ENCODE data around the gene FALEC. TPM values are rescaled to one million over a fixed set of nuclear protein-coding genes. Genes with fewer than 3 reads are reported as not detected.
A peak's percentile ranks its signal among the peaks of the same experiment; 100 is the strongest.

FALEC gene
- total and polyA plus RNA-seq, 9 of the 15 experiments (the other 6 are each of a cell fraction or from before 2014, with no cell fraction given) = 0.15 to 1.8 (median 0.53) TPM; not detected in 5

DNA sequence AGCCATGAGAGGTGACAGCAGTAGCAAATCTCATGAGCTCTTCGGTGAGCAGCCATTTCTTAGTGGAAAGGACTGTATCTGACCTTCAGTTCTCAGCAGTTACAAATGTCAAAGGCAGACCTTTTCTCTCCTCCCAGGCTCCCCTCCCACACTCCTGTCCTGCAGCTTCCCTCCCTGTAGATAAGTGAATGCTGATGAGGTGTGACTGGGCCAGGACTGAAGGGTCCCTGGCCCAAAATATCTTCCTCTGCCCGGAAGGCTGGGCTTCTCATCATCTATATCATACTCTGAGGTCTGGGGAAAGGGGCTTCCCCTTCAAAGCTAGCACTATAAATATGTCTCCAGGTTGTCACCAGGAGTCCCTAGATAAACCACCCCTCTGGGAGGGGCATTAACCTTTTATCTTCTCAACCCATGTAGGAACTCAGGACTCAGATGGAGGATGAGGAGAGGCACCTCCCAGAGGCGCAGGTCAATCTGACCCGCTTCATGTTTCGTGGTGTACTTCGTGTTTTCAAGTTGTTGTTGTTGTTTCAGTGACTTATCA is 30.0 kb downstream of the FALEC start (continued):
- peak in 2 of 3 experiments; percentile 21 to 87 for TF ChIP-seq YY1 (IDR thresholded peaks at IDR 0.05; ENCODE audit: borderline replicate concordance in 1 of 3, control insufficient read depth in 1 of 3, extremely low read depth in 1 of 3, insufficient read depth in 3 of 3, insufficient read length in 1 of 3, insufficient replicate concordance in 2 of 3, low read depth in 1 of 3, low read length in 2 of 3)
- no peak for TF ChIP-seq BRD4 (IDR thresholded peaks at IDR 0.05)
- no peak for TF ChIP-seq ZNF551 (CRISPR knock-in tag; IDR thresholded peaks at IDR 0.05)
- peak; percentile 95 for TF ChIP-seq NBN (IDR thresholded peaks at IDR 0.05; ENCODE audit: low read depth)
- TF ChIP-seq KLF10 (CRISPR knock-in tag; IDR thresholded peaks at IDR 0.05) = no peak
- TF ChIP-seq, protein P1, sequence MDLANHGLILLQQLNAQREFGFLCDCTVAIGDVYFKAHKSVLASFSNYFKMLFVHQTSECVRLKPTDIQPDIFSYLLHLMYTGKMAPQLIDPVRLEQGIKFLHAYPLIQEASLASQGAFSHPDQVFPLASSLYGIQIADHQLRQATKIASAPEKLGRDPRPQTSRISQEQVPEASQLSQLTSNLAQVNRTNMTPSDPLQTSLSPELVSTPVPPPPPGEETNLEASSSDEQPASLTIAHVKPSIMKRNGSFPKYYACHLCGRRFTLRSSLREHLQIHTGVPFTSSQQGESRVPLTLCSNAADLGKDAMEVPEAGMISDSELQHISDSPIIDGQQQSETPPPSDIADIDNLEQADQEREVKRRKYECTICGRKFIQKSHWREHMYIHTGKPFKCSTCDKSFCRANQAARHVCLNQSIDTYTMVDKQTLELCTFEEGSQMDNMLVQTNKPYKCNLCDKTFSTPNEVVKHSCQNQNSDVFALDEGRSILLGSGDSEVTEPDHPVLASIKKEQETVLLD (IDR thresholded peaks at IDR 0.05) = peak; percentile 84
- no peak for TF ChIP-seq CHD1 (IDR thresholded peaks at IDR 0.05; ENCODE audit: low read length)
- 0 out of 2 replicates have a peak, but pooled peaks have one; percentile 40 for TF ChIP-seq ZBED1 (IDR thresholded peaks at IDR 0.05)
- TF ChIP-seq, protein P2, sequence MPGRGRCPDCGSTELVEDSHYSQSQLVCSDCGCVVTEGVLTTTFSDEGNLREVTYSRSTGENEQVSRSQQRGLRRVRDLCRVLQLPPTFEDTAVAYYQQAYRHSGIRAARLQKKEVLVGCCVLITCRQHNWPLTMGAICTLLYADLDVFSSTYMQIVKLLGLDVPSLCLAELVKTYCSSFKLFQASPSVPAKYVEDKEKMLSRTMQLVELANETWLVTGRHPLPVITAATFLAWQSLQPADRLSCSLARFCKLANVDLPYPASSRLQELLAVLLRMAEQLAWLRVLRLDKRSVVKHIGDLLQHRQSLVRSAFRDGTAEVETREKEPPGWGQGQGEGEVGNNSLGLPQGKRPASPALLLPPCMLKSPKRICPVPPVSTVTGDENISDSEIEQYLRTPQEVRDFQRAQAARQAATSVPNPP (IDR thresholded peaks at IDR 0.05; ENCODE audit: borderline replicate concordance, insufficient read depth, insufficient read length) = no peak
- peak; percentile 87 for TF ChIP-seq MTA1 (IDR thresholded peaks at IDR 0.05; ENCODE audit: borderline replicate concordance)
- TF ChIP-seq PRMT5 (CRISPR knock-in tag; IDR thresholded peaks at IDR 0.05) = no peak
- peak; percentile 98 for TF ChIP-seq SMARCA4 (IDR thresholded peaks at IDR 0.05)
- TF ChIP-seq TCF3 (CRISPR knock-in tag; IDR thresholded peaks at IDR 0.05) = peak; percentile 98
- TF ChIP-seq, protein P3, sequence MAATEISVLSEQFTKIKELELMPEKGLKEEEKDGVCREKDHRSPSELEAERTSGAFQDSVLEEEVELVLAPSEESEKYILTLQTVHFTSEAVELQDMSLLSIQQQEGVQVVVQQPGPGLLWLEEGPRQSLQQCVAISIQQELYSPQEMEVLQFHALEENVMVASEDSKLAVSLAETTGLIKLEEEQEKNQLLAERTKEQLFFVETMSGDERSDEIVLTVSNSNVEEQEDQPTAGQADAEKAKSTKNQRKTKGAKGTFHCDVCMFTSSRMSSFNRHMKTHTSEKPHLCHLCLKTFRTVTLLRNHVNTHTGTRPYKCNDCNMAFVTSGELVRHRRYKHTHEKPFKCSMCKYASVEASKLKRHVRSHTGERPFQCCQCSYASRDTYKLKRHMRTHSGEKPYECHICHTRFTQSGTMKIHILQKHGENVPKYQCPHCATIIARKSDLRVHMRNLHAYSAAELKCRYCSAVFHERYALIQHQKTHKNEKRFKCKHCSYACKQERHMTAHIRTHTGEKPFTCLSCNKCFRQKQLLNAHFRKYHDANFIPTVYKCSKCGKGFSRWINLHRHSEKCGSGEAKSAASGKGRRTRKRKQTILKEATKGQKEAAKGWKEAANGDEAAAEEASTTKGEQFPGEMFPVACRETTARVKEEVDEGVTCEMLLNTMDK (IDR thresholded peaks at IDR 0.05; ENCODE audit: borderline replicate concordance, insufficient read depth, low read depth, low read length, poor library complexity, severe bottlenecking) = no peak
- TF ChIP-seq DMBX1 (CRISPR knock-in tag; IDR thresholded peaks at IDR 0.05; ENCODE audit: borderline replicate concordance) = 0 out of 2 replicates have a peak, but pooled peaks have one; percentile 51
- peak; percentile 37; the same call in 1 of the 2 replicates for TF ChIP-seq TCF7L2 (IDR thresholded peaks at IDR 0.05; ENCODE audit: low read depth, low read length)
- no peak for TF ChIP-seq EZH2 (IDR thresholded peaks at IDR 0.05; ENCODE audit: borderline replicate concordance, low read depth, low read length)
- TF ChIP-seq, protein P4, sequence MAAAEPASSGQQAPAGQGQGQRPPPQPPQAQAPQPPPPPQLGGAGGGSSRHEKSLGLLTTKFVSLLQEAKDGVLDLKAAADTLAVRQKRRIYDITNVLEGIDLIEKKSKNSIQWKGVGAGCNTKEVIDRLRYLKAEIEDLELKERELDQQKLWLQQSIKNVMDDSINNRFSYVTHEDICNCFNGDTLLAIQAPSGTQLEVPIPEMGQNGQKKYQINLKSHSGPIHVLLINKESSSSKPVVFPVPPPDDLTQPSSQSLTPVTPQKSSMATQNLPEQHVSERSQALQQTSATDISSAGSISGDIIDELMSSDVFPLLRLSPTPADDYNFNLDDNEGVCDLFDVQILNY (CRISPR knock-in tag; IDR thresholded peaks at IDR 0.05) = no peak
- TF ChIP-seq SRF (CRISPR knock-in tag; IDR thresholded peaks at IDR 0.05) = peak in 1 of 2 experiments; percentile 70; a peak in 1 of 4 replicates
- TF ChIP-seq SP2 (IDR thresholded peaks at IDR 0.05; ENCODE audit: extremely low read depth, low read depth, low read length, poor library complexity, severe bottlenecking) = no peak
- no peak for TF ChIP-seq FOS (IDR thresholded peaks at IDR 0.05; ENCODE audit: extremely low read depth, insufficient read length)
- TF ChIP-seq STAT5B (CRISPR knock-in tag; IDR thresholded peaks at IDR 0.05) = no peak
- peak; percentile 18; the same call in 1 of the 2 replicates for TF ChIP-seq C11orf30 (IDR thresholded peaks at IDR 0.05; ENCODE audit: low read depth)
- TF ChIP-seq IRF2 (CRISPR knock-in tag; IDR thresholded peaks at IDR 0.05) = no peak

Data from K562 (cell line).